ENCODE measurements around the gene MAP3K10. TPM values are rescaled to one million over a fixed set of nuclear protein-coding genes. Genes with fewer than 3 reads are reported as not detected.

The MAP3K10 gene
- total RNA-seq, 2 experiments from 2014 or later: 20.8 to 21.7 TPM

DNA sequence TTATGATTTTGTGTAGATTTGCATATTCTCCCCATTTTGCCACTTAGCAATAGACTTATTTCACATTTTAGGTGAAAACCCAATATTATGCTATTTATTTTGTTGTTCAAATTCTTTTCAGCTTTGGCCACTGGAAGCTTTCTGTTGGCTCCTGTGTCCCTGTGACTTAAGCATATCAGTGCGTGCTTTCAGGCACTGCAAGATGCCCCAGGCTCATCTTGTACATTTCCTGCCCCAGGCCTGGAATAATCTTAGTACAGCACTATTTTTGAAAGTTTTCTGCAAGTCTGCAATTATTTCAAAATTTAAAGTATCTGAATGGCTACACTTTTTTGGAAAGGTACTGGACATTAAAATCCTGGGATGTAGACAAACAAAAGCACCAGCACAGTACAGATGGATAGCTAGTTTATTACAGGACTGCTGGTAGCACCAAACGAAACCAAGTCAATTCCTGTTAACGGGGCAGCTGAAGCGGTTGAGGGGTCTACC lies 38.7 kb downstream of the MAP3K10 start:
- CTCF ChIA-PET: no interaction called here

DNA sequence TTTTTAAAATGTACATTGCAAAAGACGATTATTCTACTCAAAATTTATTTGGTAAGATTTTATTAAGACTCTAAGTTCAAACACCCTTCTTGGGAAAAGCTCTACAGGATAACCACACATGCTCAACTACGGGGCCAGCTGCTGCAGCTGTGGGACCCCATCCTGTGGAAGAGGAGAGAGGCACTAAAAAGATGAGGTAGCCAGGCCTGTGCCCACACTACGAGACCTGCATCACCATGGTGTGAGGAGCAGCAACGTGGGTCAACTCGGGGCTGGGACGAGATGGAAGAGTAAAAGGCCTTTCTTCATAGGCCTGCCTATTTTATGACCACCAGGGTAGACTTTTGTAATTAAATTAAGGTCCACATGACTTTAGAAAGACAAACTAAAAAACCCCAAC lies 39.8 kb downstream of the MAP3K10 start:
- peaks cover 8% of the 10 kb centered on the region for H3K4me1 ChIP-seq (ENCODE audit: insufficient read depth, low read length)
- no peak overlapping the region for H3K4me3 Mint-ChIP-seq
- peaks cover 25% of the 10 kb centered on the region for H3K36me3 Mint-ChIP-seq (ENCODE audit: low read depth)
- no peak overlapping the region for H3K27ac ChIP-seq (ENCODE audit: low read depth in 1 of 2, low read length in 2 of 2)
- peaks cover 11% of the 10 kb centered on the region for H3K27me3 Mint-ChIP-seq
- no peak overlapping the region for H3K4me3 ChIP-seq (ENCODE audit: low read length)
- H3K27ac Mint-ChIP-seq: peak overlapping the region; percentile 13
- H3K36me3 ChIP-seq (ENCODE audit: insufficient read depth, low read length): peaks cover 28% of the 10 kb centered on the region
- TF ChIP-seq, protein P1, sequence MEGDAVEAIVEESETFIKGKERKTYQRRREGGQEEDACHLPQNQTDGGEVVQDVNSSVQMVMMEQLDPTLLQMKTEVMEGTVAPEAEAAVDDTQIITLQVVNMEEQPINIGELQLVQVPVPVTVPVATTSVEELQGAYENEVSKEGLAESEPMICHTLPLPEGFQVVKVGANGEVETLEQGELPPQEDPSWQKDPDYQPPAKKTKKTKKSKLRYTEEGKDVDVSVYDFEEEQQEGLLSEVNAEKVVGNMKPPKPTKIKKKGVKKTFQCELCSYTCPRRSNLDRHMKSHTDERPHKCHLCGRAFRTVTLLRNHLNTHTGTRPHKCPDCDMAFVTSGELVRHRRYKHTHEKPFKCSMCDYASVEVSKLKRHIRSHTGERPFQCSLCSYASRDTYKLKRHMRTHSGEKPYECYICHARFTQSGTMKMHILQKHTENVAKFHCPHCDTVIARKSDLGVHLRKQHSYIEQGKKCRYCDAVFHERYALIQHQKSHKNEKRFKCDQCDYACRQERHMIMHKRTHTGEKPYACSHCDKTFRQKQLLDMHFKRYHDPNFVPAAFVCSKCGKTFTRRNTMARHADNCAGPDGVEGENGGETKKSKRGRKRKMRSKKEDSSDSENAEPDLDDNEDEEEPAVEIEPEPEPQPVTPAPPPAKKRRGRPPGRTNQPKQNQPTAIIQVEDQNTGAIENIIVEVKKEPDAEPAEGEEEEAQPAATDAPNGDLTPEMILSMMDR (IDR thresholded peaks at IDR 0.05): no peak
- ATAC-seq (ENCODE audit: poor library complexity): no peak
- DNase-seq: no peak
- H3K27me3 ChIP-seq (ENCODE audit: control insufficient read depth in 1 of 2, insufficient read depth in 2 of 2, low read length in 2 of 2): peaks cover 6 to 7% of the 10 kb centered on the region in 2 experiments
- CTCF ChIA-PET: no interaction called here
- POLR2A ChIA-PET: no interaction called here
- H3K9me3 Mint-ChIP-seq: no peaks in the 10 kb centered on the region
- peaks cover 0 to 8% of the 10 kb centered on the region in 2 experiments for H3K9me3 ChIP-seq (ENCODE audit: control insufficient read depth in 1 of 2, insufficient read depth in 1 of 2, low read length in 2 of 2)
- intact Hi-C loops (cut with DNase I, micrococcal nuclease): no loop called here
- peaks cover 13% of the 10 kb centered on the region for H3K4me1 Mint-ChIP-seq (ENCODE audit: low read depth)

More for the DNA sequence above, 38.7 kb downstream of the MAP3K10 start:
- H3K9me3 ChIP-seq (ENCODE audit: control insufficient read depth in 1 of 2, insufficient read depth in 1 of 2, low read length in 2 of 2): peaks cover 0 to 11% of the 10 kb centered on the region in 2 experiments
- Mint-ChIP-seq H3K4me1 (ENCODE audit: low read depth) (peaks cover 22% of the 10 kb centered on the region), H3K4me3 (no peak overlapping the region), H3K27me3 (peaks cover 22% of the 10 kb centered on the region), H3K9me3 (no peaks in the 10 kb centered on the region), H3K36me3 (ENCODE audit: low read depth) (peaks cover 14% of the 10 kb centered on the region), H3K27ac (peak overlapping the region; percentile 54)
- peaks cover 17% of the 10 kb centered on the region for H3K36me3 ChIP-seq (ENCODE audit: insufficient read depth, low read length)
- intact Hi-C loops (cut with DNase I, micrococcal nuclease): loop anchor here in 1 of 2 experiments (10.0 kb wide), 1 partner anchor 335 kb away; no protein-coding TSS in a partner anchor
- POLR2A ChIA-PET: interaction anchor here (0.7 kb wide), 1 partner anchor 731 kb away, joined by 4 read pairs; no protein-coding TSS in a partner anchor
- TF ChIP-seq, protein P1 (IDR thresholded peaks at IDR 0.05): no peak
- H3K4me1 ChIP-seq (ENCODE audit: insufficient read depth, low read length): peaks cover 17% of the 10 kb centered on the region
- DNase-seq: no peak
- H3K27me3 ChIP-seq (ENCODE audit: control insufficient read depth in 1 of 2, insufficient read depth in 2 of 2, low read length in 2 of 2): peaks cover 17% of the 10 kb centered on the region in 2 experiments
- no peak overlapping the region for H3K27ac ChIP-seq (ENCODE audit: low read depth in 1 of 2, low read length in 2 of 2)
- no peak overlapping the region for H3K4me3 ChIP-seq (ENCODE audit: low read length)
- no peak for ATAC-seq (ENCODE audit: poor library complexity)

DNA sequence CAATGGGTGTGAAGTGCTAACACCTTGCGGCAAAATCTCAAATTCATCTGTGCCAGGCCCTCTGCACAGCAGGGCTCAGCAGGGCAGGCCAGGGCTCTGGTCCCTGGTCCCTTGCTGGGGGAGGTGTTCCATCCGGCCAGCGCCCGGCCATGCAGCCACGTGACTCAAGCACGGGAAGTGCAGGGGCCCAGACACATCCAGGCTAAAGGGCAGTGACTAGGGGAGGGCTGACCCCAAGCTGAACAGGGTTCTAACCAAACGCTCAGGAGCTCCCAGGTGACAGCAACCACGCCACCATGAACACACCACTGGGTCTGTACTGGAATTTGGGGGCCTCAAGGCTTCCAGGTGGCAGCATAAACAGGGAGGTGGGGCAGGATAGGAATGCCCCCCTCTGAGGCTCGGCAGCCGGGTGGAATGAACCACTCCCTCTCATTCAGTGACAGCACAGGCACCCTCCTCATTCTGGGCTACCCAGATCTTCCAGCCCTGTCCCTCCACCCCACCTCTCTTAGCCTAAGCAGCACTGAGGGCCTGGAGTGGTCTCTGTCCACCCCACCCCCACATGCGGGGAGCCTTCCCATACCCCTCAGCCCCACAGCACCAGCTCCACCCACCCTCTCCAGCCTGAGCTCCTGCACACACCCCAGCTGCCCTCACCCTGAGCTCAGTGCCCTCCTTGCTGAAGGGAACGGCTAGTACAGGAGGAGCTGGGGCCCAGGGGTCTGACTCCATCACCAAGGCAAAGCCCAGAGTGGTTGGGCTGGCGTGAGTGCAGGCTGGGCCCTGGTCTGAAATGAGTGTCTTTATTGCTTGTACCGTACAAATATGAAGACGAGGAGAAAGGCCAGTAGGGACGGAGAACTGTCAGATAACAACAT lies 40.6 kb downstream of the MAP3K10 start:
- POLR2A ChIA-PET: no interaction called here
- CTCF ChIA-PET: no interaction called here

More for the DNA sequence above, 40.6 kb downstream of the MAP3K10 start:
- Histone ChIP-seq H3K27ac (ENCODE audit: low read depth in 1 of 2, low read length in 2 of 2) (no peak overlapping the region), H3K27me3 (ENCODE audit: control insufficient read depth in 1 of 2, insufficient read depth in 2 of 2, low read length in 2 of 2) (no peaks in the 10 kb centered on the region), H3K36me3 (ENCODE audit: insufficient read depth, low read length) (peaks cover 35% of the 10 kb centered on the region), H3K9me3 (ENCODE audit: control insufficient read depth in 1 of 2, insufficient read depth in 1 of 2, low read length in 2 of 2) (peaks cover 0 to under 1% of the 10 kb centered on the region in 2 experiments), H3K4me1 (ENCODE audit: insufficient read depth, low read length) (peaks cover under 1% of the 10 kb centered on the region), H3K4me3 (ENCODE audit: low read length) (no peak overlapping the region)
- intact Hi-C loops (cut with DNase I, micrococcal nuclease): no loop called here
- Mint-ChIP-seq H3K27me3 (peaks cover 6% of the 10 kb centered on the region), H3K36me3 (ENCODE audit: low read depth) (peaks cover 30% of the 10 kb centered on the region), H3K9me3 (no peaks in the 10 kb centered on the region), H3K27ac (no peak overlapping the region), H3K4me1 (ENCODE audit: low read depth) (peaks cover 12% of the 10 kb centered on the region), H3K4me3 (no peak overlapping the region)
- TF ChIP-seq, protein P1 (IDR thresholded peaks at IDR 0.05): no peak
- ATAC-seq (ENCODE audit: poor library complexity) (no peak), DNase-seq (peak in 1 of 14 experiments; percentile 16)
